Fibroblast of peridontal ligament (primary cell): ENCODE results near the gene NUDCD3.

Source experiments
- DNase-seq: peaks from one replicate; pipeline ENCODE4 v3.0.0-alpha.2; 2010; ENCODE audit errors: extremely low read depth

The NUDCD3 gene

GRCh38 chr7:44477938-44478337, 12.5 kb downstream of the NUDCD3 start:
- no peak for DNase-seq

- peak; percentile 87 for DNase-seq
Observed at GRCh38 chr7:44477063-44477830, 13.2 kb downstream of the NUDCD3 start.

- no peak for DNase-seq
Observed at GRCh38 chr7:44476313-44476712, 14.1 kb downstream of the NUDCD3 start.

- no peak for DNase-seq
Observed at GRCh38 chr7:44473295-44473694, 17.2 kb downstream of the NUDCD3 start.

- no peak for DNase-seq
Observed at GRCh38 chr7:44472843-44473242, 17.6 kb downstream of the NUDCD3 start.

GRCh38 chr7:44471850-44472249, 18.6 kb downstream of the NUDCD3 start:
- DNase-seq = no peak

- DNase-seq = no peak
Observed at GRCh38 chr7:44471436-44471835, 19.0 kb downstream of the NUDCD3 start.

- DNase-seq = no peak
Observed at GRCh38 chr7:44470628-44471245, 19.7 kb downstream of the NUDCD3 start.

- peak; percentile 19 for DNase-seq
Observed at GRCh38 chr7:44470135-44470479, 20.4 kb downstream of the NUDCD3 start.

- no peak for DNase-seq
Observed at GRCh38 chr7:44469461-44470134, 20.9 kb downstream of the NUDCD3 start.

- DNase-seq = no peak
Observed at GRCh38 chr7:44467217-44467548, 23.3 kb downstream of the NUDCD3 start.

GRCh38 chr7:44466300-44467216, 23.9 kb downstream of the NUDCD3 start:
- DNase-seq = peak; percentile 61

- no peak for DNase-seq
Observed at GRCh38 chr7:44465490-44465889, 25.0 kb downstream of the NUDCD3 start.

GRCh38 chr7:44463169-44463808, 27.2 kb downstream of the NUDCD3 start:
- DNase-seq = peak; percentile 30

- no peak for DNase-seq
Observed at GRCh38 chr7:44461387-44461786, 29.1 kb downstream of the NUDCD3 start.

- no peak for DNase-seq
Observed at GRCh38 chr7:44460325-44460724, 30.1 kb downstream of the NUDCD3 start.

GRCh38 chr7:44455155-44455554, 35.3 kb downstream of the NUDCD3 start:
- DNase-seq = no peak

GRCh38 chr7:44454348-44454747, 36.1 kb downstream of the NUDCD3 start:
- no peak for DNase-seq

- no peak for DNase-seq
Observed at GRCh38 chr7:44451123-44451522, 39.3 kb downstream of the NUDCD3 start.

- DNase-seq = peak; percentile 85
Observed at GRCh38 chr7:44449584-44449928, 40.9 kb downstream of the NUDCD3 start.

- no peak for DNase-seq
Observed at GRCh38 chr7:44448922-44449583, 41.4 kb downstream of the NUDCD3 start.
